GM13977 (cell line): ENCODE measurements around the gene AGR2.

ENCODE experiments used
- DNase-seq: peaks from one replicate; pipeline ENCODE4 v3.0.0; 2012; ENCODE audit warnings: low spot score
- in situ Hi-C: fragments of 300-500 bp; cut with MboI; formaldehyde crosslinking; loops from one replicate; pipeline ENCODE4 v1.12.0; 2022; ENCODE audit warnings: low sequenced_read_pairs, low pct_unique_long_range_greater_than_20kb, mixed read lengths, inconsistent platforms; ENCODE audit not compliant: unreplicated experiment
- TF ChIP-seq, protein P1 (sequence below): IDR thresholded peaks from 2 replicates; pipeline ENCODE4 v1.5.1; 2012; ENCODE audit warnings: mild to moderate bottlenecking, control low read depth; ENCODE audit not compliant: insufficient read depth; ENCODE audit errors: extremely low read depth, missing control alignments

Gene AGR2

DNA sequence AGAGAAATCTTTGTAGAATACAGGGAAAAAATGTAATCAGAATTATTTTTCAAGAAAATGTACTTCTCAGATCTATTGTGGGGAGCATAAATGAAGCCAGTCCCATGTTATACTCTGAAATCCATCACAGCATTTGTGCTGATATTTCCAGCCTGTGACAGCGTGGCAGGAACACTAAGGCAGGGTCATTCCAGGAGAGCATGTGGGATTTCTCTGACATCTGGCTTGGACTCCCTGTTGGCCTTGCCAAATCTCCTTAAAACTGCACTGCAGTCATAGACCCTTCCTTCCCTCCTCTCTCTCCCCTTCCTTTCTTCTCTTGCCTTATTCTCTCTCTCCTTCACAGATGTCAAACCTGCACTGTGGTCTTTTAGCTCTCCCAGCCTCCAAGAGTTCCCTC is 57.7 kb downstream of the AGR2 start:
- in situ Hi-C loops, result no loop called here
- TF ChIP-seq, protein P1, sequence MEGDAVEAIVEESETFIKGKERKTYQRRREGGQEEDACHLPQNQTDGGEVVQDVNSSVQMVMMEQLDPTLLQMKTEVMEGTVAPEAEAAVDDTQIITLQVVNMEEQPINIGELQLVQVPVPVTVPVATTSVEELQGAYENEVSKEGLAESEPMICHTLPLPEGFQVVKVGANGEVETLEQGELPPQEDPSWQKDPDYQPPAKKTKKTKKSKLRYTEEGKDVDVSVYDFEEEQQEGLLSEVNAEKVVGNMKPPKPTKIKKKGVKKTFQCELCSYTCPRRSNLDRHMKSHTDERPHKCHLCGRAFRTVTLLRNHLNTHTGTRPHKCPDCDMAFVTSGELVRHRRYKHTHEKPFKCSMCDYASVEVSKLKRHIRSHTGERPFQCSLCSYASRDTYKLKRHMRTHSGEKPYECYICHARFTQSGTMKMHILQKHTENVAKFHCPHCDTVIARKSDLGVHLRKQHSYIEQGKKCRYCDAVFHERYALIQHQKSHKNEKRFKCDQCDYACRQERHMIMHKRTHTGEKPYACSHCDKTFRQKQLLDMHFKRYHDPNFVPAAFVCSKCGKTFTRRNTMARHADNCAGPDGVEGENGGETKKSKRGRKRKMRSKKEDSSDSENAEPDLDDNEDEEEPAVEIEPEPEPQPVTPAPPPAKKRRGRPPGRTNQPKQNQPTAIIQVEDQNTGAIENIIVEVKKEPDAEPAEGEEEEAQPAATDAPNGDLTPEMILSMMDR, result no peak
- DNase-seq, result no peak

DNA sequence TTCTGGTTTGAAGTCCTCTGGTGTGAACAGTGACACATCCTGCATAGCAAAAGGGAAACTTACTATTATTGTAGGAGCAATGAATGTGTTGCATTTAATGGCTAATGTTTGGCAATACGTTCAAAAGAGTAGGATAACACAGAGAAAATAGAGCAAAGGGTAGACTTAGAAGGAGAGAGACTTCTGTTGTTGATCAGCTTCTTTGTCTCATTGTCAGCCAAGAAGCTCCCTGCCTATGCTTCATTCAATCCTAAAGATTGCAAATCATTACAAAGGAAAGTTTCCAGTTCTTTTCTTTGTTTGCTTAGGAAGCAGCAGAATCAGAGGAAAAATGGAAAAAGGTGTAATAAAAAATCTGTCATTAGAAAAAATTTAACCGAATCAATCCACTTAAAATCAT is 59.2 kb downstream of the AGR2 start:
- DNase-seq, result no peak
- in situ Hi-C loops, result no loop called here
- TF ChIP-seq, protein P1, result no peak

DNA sequence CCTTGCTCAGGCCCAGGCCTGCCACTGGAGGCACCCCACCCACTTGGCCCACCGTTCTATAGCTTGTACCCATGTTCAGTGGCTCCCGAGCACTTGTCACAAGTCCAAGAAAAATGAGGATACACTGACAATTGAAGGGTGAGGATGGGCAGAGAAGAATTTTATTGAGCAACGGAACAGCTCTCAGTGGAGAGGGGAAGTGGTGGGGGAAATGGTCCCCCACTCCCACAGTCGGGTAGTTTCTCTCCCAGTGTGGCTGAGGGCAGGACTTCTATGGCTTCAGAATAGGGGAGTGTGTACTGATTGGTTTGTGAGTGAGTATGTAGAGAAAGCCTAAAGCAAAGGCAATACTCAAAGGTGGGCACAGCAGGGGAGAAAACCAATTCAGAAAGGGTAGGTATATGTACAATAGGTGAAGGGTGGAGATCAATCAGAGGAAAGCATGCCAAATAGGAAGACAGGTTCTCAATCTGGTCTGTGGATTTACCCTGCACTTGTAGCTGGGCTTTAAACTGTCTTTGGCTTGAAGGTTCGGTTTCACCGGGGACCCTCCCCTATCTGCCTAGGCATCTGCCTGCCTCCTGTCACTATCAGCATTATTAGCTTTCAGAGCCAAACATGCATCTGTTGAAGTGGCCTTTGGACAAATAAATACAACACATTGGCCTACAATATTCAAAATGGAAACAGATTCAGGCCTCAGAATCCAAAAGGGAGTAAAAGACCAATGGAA is 60.1 kb downstream of the AGR2 start:
- TF ChIP-seq, protein P1, result no peak
- in situ Hi-C loops, result no loop called here
- no peak for DNase-seq

DNA sequence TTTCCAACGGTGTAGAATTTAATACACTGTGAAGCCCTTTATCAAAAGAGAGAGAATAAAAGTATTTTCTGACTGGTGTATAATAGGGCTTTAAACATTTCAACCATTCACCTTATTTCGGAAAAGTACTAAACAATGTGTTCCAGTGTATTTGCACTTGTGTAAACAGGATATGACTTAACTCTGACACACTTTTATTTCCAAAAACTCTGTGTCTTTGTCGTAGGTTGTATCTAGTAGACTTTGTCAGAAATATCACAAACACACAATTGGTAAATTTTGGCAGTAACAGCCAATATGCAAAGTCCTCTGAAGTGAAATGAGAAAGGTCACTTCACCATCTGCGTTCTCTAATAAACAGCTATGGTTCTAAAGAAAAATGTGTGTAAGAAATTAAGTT is 61.6 kb downstream of the AGR2 start:
- in situ Hi-C loops, result no loop called here
- TF ChIP-seq, protein P1, result no peak
- DNase-seq, result no peak

DNA sequence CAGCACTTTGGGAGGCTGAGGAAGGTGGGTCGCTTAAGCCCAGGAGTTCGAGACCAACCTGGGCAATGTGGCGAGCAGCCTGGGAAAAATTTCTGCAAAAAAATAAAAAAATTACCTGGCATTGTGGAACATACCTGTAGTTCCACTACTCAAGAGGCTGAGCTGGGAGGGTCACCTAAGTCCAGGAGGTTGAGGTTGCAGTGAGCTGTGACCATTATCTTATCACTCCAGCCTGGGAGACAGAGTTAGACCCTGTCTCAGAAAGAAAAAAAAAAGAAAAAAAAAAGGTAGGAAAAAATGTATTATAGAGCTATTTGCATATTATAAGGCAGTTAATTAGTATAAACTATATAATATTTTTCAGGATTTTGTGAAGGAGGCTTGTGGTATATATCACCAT is 62.3 kb downstream of the AGR2 start:
- DNase-seq, result no peak
- in situ Hi-C loops, result no loop called here
- TF ChIP-seq, protein P1, result no peak
